OCI-LY3 (cell line): Measurements from ENCODE around the gene MYO16.

ENCODE experiments used
- H2AFZ ChIP-seq: fragments of 200-600, 300-600 bp; shearing (Covaris generic); 2 replicates; pipeline ENCODE4 v1.6.0; 2014; ENCODE audit warnings: antibody characterized with exemption, low read depth, low read length
- H3K27ac ChIP-seq: fragments of 200-600, 300-600 bp; sonication (generic); 2 replicates; pipeline ENCODE4 v1.5.1; 2014; ENCODE audit warnings: mild to moderate bottlenecking, low read length, moderate library complexity, mixed read lengths
- H3K27me3 ChIP-seq: fragments of 200-600, 300-600 bp; sonication (generic); 2 replicates; pipeline ENCODE4 v1.6.1; 2014; ENCODE audit warnings: low read depth, low read length, mixed read lengths
- H3K36me3 ChIP-seq: fragments of 200-600, 300-600 bp; sonication (generic); replicated peaks from 2 replicates; pipeline ENCODE3; 2014; ENCODE audit warnings: low read depth, low read length, mixed read lengths
- H3K4me1 ChIP-seq: fragments of 300-600, 200-600 bp; sonication (generic); 2 replicates; pipeline ENCODE4 v1.6.1; 2014; ENCODE audit warnings: low read length, mixed read lengths
- H3K4me2 ChIP-seq: fragments of 200-600, 300-600 bp; sonication (generic); 2 replicates; pipeline ENCODE4 v1.6.1; 2014; ENCODE audit warnings: low read length, mixed read lengths
- H3K4me3 ChIP-seq: fragments of 300-600, 200-600 bp; sonication (generic); 2 replicates; pipeline ENCODE4 v1.5.1; 2014; ENCODE audit warnings: antibody characterized with exemption, mild to moderate bottlenecking, low read length, moderate library complexity
- H3K79me2 ChIP-seq: fragments of 300-600, 200-600 bp; shearing (Covaris generic); 2 replicates; pipeline ENCODE4 v1.6.1; 2014; ENCODE audit warnings: mild to moderate bottlenecking, low read length, mixed read lengths
- H3K9ac ChIP-seq: fragments of 300-600, 200-600 bp; shearing (Covaris generic); 2 replicates; pipeline ENCODE4 v1.6.0; 2014; ENCODE audit warnings: mild to moderate bottlenecking, low read length, moderate library complexity
- H3K9me3 ChIP-seq: fragments of 200-600, 300-600 bp; shearing (Covaris generic); 2 replicates; pipeline ENCODE4 v1.6.1; 2014; ENCODE audit warnings: low read length, mixed read lengths; ENCODE audit not compliant: insufficient read depth
- H4K20me1 ChIP-seq: fragments of 200-600, 300-600 bp; sonication (generic); 2 replicates; pipeline ENCODE4 v1.6.1; 2016; ENCODE audit warnings: low read length, mixed read lengths; ENCODE audit not compliant: insufficient read depth
- EZH2phosphoT487 ChIP-seq: fragments of 200-600 bp; shearing (Covaris generic); IDR thresholded peaks from 2 replicates; pipeline ENCODE4 v1.6.1; 2018; ENCODE audit warnings: antibody characterized with exemption, mixed run types, low read depth
- TF ChIP-seq, protein P1 (sequence below): fragments of 200-600, 300-600 bp; sonication (generic); IDR thresholded peaks from 2 replicates; pipeline ENCODE4 v1.5.1; 2014; ENCODE audit warnings: antibody characterized with exemption, low read length, low read depth

Gene MYO16

GRCh38 chr13:108960006-108960405 is 330.6 kb downstream of the MYO16 start:
- no peak overlapping the region for H3K4me3 ChIP-seq
- H4K20me1 ChIP-seq = no peaks in the 10 kb centered on the region
- H3K4me2 ChIP-seq = no peak overlapping the region
- 0 out of 2 replicates have a peak, but pooled peaks cover 3% of the 10 kb centered on the region for H3K27me3 ChIP-seq
- H2AFZ ChIP-seq = no peak overlapping the region
- H3K4me1 ChIP-seq = no peaks in the 10 kb centered on the region
- H3K79me2 ChIP-seq = no peaks in the 10 kb centered on the region
- H3K9me3 ChIP-seq = no peaks in the 10 kb centered on the region
- no peaks in the 10 kb centered on the region for H3K36me3 ChIP-seq
- H3K27ac ChIP-seq = no peak overlapping the region
- TF ChIP-seq, protein P1, sequence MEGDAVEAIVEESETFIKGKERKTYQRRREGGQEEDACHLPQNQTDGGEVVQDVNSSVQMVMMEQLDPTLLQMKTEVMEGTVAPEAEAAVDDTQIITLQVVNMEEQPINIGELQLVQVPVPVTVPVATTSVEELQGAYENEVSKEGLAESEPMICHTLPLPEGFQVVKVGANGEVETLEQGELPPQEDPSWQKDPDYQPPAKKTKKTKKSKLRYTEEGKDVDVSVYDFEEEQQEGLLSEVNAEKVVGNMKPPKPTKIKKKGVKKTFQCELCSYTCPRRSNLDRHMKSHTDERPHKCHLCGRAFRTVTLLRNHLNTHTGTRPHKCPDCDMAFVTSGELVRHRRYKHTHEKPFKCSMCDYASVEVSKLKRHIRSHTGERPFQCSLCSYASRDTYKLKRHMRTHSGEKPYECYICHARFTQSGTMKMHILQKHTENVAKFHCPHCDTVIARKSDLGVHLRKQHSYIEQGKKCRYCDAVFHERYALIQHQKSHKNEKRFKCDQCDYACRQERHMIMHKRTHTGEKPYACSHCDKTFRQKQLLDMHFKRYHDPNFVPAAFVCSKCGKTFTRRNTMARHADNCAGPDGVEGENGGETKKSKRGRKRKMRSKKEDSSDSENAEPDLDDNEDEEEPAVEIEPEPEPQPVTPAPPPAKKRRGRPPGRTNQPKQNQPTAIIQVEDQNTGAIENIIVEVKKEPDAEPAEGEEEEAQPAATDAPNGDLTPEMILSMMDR = no peak
- no peak for TF ChIP-seq EZH2phosphoT487
- H3K9ac ChIP-seq = no peak overlapping the region

- H4K20me1 ChIP-seq = no peaks in the 10 kb centered on the region
- no peaks in the 10 kb centered on the region for H3K36me3 ChIP-seq
- H3K79me2 ChIP-seq = no peaks in the 10 kb centered on the region
- no peaks in the 10 kb centered on the region for H3K9me3 ChIP-seq
- no peak overlapping the region for H3K4me2 ChIP-seq
- no peak overlapping the region for H3K9ac ChIP-seq
- no peak overlapping the region for H3K27ac ChIP-seq
- TF ChIP-seq, protein P1 = peak; percentile 95
- no peak for TF ChIP-seq EZH2phosphoT487
- H3K27me3 ChIP-seq = 0 out of 2 replicates have a peak, but pooled peaks cover 3% of the 10 kb centered on the region
- no peaks in the 10 kb centered on the region for H3K4me1 ChIP-seq
- no peak overlapping the region for H2AFZ ChIP-seq
- H3K4me3 ChIP-seq = no peak overlapping the region
Measured at GRCh38 chr13:108961542-108962125, 332.2 kb downstream of the MYO16 start.

DNA sequence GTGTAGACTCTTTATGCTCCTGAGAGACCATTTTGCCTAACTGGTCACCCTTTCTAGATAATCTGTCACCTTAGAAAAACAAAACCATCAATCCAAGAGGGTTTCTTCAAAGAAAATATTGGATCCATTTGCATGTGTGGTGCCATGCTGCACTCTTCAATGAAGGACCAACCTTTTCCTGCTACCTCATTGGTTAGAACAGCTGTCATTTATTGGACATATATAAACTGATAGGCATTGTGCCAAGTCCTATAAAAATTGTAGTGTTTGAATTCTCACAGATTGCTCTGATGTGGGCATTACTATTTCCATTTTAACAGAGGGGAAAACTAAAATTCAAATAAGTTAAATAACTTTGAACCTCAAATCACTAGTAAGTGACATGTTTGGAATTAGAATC is 333.2 kb downstream of the MYO16 start:
- H3K4me2 ChIP-seq = no peak overlapping the region
- H3K36me3 ChIP-seq = no peaks in the 10 kb centered on the region
- no peak overlapping the region for H3K9ac ChIP-seq
- no peak overlapping the region for H3K27ac ChIP-seq
- no peaks in the 10 kb centered on the region for H3K4me1 ChIP-seq
- no peaks in the 10 kb centered on the region for H4K20me1 ChIP-seq
- no peak for TF ChIP-seq EZH2phosphoT487
- TF ChIP-seq, protein P1 = no peak
- no peaks in the 10 kb centered on the region for H3K79me2 ChIP-seq
- H2AFZ ChIP-seq = no peak overlapping the region
- no peak overlapping the region for H3K4me3 ChIP-seq
- no peaks in the 10 kb centered on the region for H3K9me3 ChIP-seq
- H3K27me3 ChIP-seq = no peaks in the 10 kb centered on the region

DNA sequence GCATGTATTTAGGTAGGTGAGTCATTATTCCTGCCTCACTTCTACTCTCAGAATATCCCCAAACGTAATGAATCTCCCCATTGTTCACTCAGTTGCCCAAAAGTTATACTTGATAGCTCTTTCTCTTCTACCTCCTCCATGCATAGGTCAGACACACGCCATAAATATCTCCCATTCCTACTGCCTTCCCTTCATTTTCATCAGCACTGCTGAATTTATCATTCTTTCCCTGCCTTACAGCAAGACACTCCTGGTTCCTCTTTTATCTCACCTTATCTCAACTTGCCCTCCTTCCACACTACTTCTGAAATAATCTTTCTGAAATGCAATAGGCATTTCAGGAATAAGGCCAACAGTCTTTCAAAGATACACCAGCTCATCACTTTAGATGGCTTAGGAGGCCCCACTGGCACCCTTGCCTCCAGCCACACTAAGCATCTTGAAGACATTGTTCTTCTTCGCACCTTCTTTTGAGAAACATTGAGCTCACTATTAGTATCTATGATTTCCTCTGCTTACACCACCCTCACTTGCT is 333.9 kb downstream of the MYO16 start:
- Histone ChIP-seq H3K4me1 (no peaks in the 10 kb centered on the region), H4K20me1 (no peaks in the 10 kb centered on the region), H3K36me3 (no peaks in the 10 kb centered on the region), H3K27me3 (no peaks in the 10 kb centered on the region), H3K9ac (no peak overlapping the region), H3K4me2 (no peak overlapping the region), H2AFZ (no peak overlapping the region), H3K9me3 (no peaks in the 10 kb centered on the region), H3K4me3 (no peak overlapping the region), H3K27ac (no peak overlapping the region), H3K79me2 (no peaks in the 10 kb centered on the region)
- TF ChIP-seq, protein P1 = no peak
- no peak for TF ChIP-seq EZH2phosphoT487
